Type B pancreatic cell (in vitro differentiated cells): Measurements from ENCODE around the gene PLAAT5. TPM values are rescaled to one million over a fixed set of nuclear protein-coding genes. Genes with fewer than 3 reads are reported as not detected.

Experiments
- DNase-seq: peaks from one replicate; pipeline ENCODE4 v3.0.0; 2021; ENCODE audit warnings: mixed read lengths; ENCODE audit not compliant: unreplicated experiment; ENCODE audit errors: extremely low spot score
- H3K27ac Mint-ChIP-seq: 2 replicates; pipeline ENCODE4 v1.8.0; 2021; ENCODE audit warnings: mild to moderate bottlenecking, mixed read lengths
- H3K27me3 Mint-ChIP-seq: 2 replicates; pipeline ENCODE4 v1.8.0; 2021; ENCODE audit warnings: mixed read lengths
- H3K36me3 Mint-ChIP-seq: 2 replicates; pipeline ENCODE4 v1.8.0; 2021; ENCODE audit warnings: mixed read lengths
- H3K4me1 Mint-ChIP-seq: one replicate; pipeline ENCODE4 v1.8.0; 2021; ENCODE audit warnings: mixed read lengths; ENCODE audit not compliant: unreplicated experiment
- H3K4me3 Mint-ChIP-seq: 2 replicates; pipeline ENCODE4 v1.8.0; 2021; ENCODE audit warnings: mild to moderate bottlenecking, mixed read lengths
- H3K9me3 Mint-ChIP-seq: 2 replicates; pipeline ENCODE4 v1.8.0; 2021; ENCODE audit warnings: mixed read lengths
- CTCF ChIP-seq: fragments of 200-600 bp; sonication (generic); conservative IDR thresholded peaks from 2 replicates; pipeline ENCODE4 v1.5.0; 2021; ENCODE audit warnings: antibody characterized with exemption, mild to moderate bottlenecking
- total RNA-seq: library from RNA; stranded (reverse); gene quantifications from 2 replicates; pipeline ENCODE4 v1.2.1, GENCODE V29; 2021; ENCODE audit warnings: low replicate concordance

The PLAAT5 gene
- total RNA-seq, 1 donor from 2014 or later, result 2.0 TPM

GRCh38 chr11:63527667-63528066 lies 36.7 kb upstream of the PLAAT5 start:
- Mint-ChIP-seq H3K9me3 (peaks cover 6% of the 10 kb centered on the region), H3K27ac (peak overlapping the region; percentile 97), H3K36me3 (no peaks in the 10 kb centered on the region), H3K4me3 (peak overlapping the region; percentile 62), H3K27me3 (no peaks in the 10 kb centered on the region), H3K4me1 (peaks cover 31% of the 10 kb centered on the region)
- no peak for TF ChIP-seq CTCF
- DNase-seq, result no peak

GRCh38 chr11:63523151-63523550 lies 32.2 kb upstream of the PLAAT5 start:
- Mint-ChIP-seq H3K4me3 (no peak overlapping the region), H3K4me1 (peaks cover 13% of the 10 kb centered on the region), H3K27ac (no peak overlapping the region), H3K36me3 (peaks cover 3% of the 10 kb centered on the region), H3K27me3 (no peaks in the 10 kb centered on the region), H3K9me3 (peaks cover 10% of the 10 kb centered on the region)
- DNase-seq, result no peak
- TF ChIP-seq CTCF, result no peak

GRCh38 chr11:63521896-63522295 lies 30.9 kb upstream of the PLAAT5 start:
- Mint-ChIP-seq H3K4me3 (no peak overlapping the region), H3K9me3 (peaks cover 10% of the 10 kb centered on the region), H3K27ac (no peak overlapping the region), H3K4me1 (peaks cover 6% of the 10 kb centered on the region), H3K36me3 (peaks cover 3% of the 10 kb centered on the region), H3K27me3 (no peaks in the 10 kb centered on the region)
- TF ChIP-seq CTCF, result no peak
- DNase-seq, result no peak

GRCh38 chr11:63520606-63521170 lies 29.7 kb upstream of the PLAAT5 start:
- Mint-ChIP-seq H3K27me3 (no peaks in the 10 kb centered on the region), H3K4me3 (no peak overlapping the region), H3K27ac (no peak overlapping the region), H3K36me3 (peaks cover 3% of the 10 kb centered on the region), H3K4me1 (peaks cover 6% of the 10 kb centered on the region), H3K9me3 (peaks cover 10% of the 10 kb centered on the region)
- no peak for DNase-seq
- no peak for TF ChIP-seq CTCF

- H3K4me3 Mint-ChIP-seq, result no peak overlapping the region
Observed at GRCh38 chr11:63518548-63518947, 27.6 kb upstream of the PLAAT5 start.

More at GRCh38 chr11:63518548-63518947, 27.6 kb upstream of the PLAAT5 start:
- no peak for TF ChIP-seq CTCF
- DNase-seq, result no peak
- peaks cover 10% of the 10 kb centered on the region for H3K9me3 Mint-ChIP-seq
- peaks cover 3% of the 10 kb centered on the region for H3K36me3 Mint-ChIP-seq
- peaks cover 6% of the 10 kb centered on the region for H3K4me1 Mint-ChIP-seq
- no peak overlapping the region for H3K27ac Mint-ChIP-seq
- no peaks in the 10 kb centered on the region for H3K27me3 Mint-ChIP-seq
